ENCODE measurements around the gene GPR61. TPM values are rescaled to one million over a fixed set of nuclear protein-coding genes. Genes with fewer than 3 reads are reported as not detected.
A peak's percentile ranks its signal among the peaks of the same experiment; 100 is the strongest.

The GPR61 gene
- total RNA-seq, 1 donor from 2014 or later = 0.53 TPM

DNA sequence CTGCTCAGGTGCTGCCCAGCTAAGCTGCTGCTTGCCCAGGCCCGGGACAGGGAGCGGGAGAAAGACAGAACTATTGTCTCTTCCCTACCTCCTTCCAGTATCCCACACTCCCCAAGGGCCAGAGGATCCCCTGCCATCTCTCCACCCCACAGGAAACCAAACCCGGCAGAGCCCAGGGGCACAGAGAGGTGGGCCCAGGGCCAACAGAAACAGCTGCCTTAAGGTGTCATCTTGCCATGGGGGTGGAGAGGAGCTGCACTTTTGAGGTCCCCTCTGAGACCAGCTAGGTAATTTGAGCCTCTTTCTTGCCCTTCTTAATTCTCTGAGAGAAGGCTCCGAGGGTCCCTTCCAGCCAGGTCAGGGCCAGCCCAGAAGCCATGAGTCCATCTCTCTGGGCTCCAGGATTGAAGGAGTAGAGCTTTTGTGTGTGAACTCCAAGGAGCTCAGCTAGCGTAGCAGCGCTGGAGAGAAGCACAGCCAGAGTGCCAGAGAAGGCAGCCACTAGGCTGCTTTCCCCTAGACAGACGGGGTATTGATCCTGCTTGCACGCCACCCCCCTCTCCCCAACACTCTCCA, 9.7 kb upstream of the GPR61 start:
- H3K27ac Mint-ChIP-seq = peak overlapping the region; percentile 62
- peaks cover 7% of the 10 kb centered on the region for H3K4me1 Mint-ChIP-seq (ENCODE audit: low read depth)
- DNase-seq (ENCODE audit: low spot score, unreplicated experiment) = no peak
- no peaks in the 10 kb centered on the region for H3K9me3 Mint-ChIP-seq (ENCODE audit: low read depth)
- H3K27me3 Mint-ChIP-seq = peaks cover 33% of the 10 kb centered on the region
- H3K36me3 Mint-ChIP-seq (ENCODE audit: insufficient read depth) = no peaks in the 10 kb centered on the region
- TF ChIP-seq, protein P1, sequence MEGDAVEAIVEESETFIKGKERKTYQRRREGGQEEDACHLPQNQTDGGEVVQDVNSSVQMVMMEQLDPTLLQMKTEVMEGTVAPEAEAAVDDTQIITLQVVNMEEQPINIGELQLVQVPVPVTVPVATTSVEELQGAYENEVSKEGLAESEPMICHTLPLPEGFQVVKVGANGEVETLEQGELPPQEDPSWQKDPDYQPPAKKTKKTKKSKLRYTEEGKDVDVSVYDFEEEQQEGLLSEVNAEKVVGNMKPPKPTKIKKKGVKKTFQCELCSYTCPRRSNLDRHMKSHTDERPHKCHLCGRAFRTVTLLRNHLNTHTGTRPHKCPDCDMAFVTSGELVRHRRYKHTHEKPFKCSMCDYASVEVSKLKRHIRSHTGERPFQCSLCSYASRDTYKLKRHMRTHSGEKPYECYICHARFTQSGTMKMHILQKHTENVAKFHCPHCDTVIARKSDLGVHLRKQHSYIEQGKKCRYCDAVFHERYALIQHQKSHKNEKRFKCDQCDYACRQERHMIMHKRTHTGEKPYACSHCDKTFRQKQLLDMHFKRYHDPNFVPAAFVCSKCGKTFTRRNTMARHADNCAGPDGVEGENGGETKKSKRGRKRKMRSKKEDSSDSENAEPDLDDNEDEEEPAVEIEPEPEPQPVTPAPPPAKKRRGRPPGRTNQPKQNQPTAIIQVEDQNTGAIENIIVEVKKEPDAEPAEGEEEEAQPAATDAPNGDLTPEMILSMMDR (IDR thresholded peaks at IDR 0.05; ENCODE audit: unreplicated experiment) = no peak
- no peak overlapping the region for H3K4me3 Mint-ChIP-seq (ENCODE audit: low read depth)

DNA sequence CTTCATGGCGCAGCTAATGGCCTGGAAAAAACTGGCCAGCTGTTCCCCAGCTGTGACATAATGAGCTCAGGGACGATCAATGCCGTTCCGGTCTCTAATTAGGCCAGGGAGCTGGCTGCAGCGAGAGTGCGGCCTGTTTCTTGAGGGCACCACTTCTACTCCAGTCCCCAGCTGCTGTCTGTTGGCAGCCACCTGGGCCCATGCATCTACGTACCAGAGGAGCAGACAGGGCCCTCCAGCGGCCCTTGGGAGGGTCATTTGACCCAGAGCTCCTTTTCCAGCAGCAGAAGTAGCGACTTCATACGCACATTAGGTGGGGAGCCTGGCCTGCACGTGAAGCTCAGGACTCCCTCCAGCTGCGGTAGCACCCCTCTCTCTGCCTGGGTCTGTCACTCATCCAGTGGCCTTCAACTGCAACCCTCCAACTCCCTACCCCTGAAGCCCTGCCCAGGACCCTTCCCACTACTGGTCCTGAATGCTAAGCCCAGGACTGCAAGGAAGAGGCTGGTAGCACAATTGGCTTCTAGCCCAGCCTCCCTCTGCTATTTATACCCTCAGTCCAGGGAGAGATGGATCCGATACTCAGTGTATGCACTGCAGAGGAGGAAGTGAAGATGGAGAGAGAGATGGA, 9.1 kb upstream of the GPR61 start:
- H3K36me3 Mint-ChIP-seq (ENCODE audit: insufficient read depth) = no peaks in the 10 kb centered on the region
- H3K9me3 Mint-ChIP-seq (ENCODE audit: low read depth) = no peaks in the 10 kb centered on the region
- H3K4me3 Mint-ChIP-seq (ENCODE audit: low read depth) = no peak overlapping the region
- DNase-seq (ENCODE audit: low spot score, unreplicated experiment) = no peak
- H3K27ac Mint-ChIP-seq = peak overlapping the region; percentile 47
- TF ChIP-seq, protein P1 (IDR thresholded peaks at IDR 0.05; ENCODE audit: unreplicated experiment) = no peak
- peaks cover 36% of the 10 kb centered on the region for H3K27me3 Mint-ChIP-seq
- H3K4me1 Mint-ChIP-seq (ENCODE audit: low read depth) = peaks cover 7% of the 10 kb centered on the region

GRCh38 chr1:109531380-109531779, 8.3 kb upstream of the GPR61 start:
- Mint-ChIP-seq H3K27me3 (peaks cover 29% of the 10 kb centered on the region), H3K36me3 (ENCODE audit: insufficient read depth) (no peaks in the 10 kb centered on the region), H3K9me3 (ENCODE audit: low read depth) (no peaks in the 10 kb centered on the region), H3K4me1 (ENCODE audit: low read depth) (peaks cover 7% of the 10 kb centered on the region), H3K4me3 (ENCODE audit: low read depth) (no peak overlapping the region), H3K27ac (no peak overlapping the region)
- TF ChIP-seq, protein P1 (IDR thresholded peaks at IDR 0.05; ENCODE audit: unreplicated experiment) = no peak
- no peak for DNase-seq (ENCODE audit: low spot score, unreplicated experiment)

- Mint-ChIP-seq H3K27me3 (peaks cover 25% of the 10 kb centered on the region), H3K4me1 (ENCODE audit: low read depth) (peaks cover 7% of the 10 kb centered on the region), H3K4me3 (ENCODE audit: low read depth) (no peak overlapping the region), H3K36me3 (ENCODE audit: insufficient read depth) (no peaks in the 10 kb centered on the region), H3K9me3 (ENCODE audit: low read depth) (no peaks in the 10 kb centered on the region), H3K27ac (no peak overlapping the region)
- DNase-seq (ENCODE audit: low spot score, unreplicated experiment) = no peak
- TF ChIP-seq, protein P1 (IDR thresholded peaks at IDR 0.05; ENCODE audit: unreplicated experiment) = no peak
These were observed 7.8 kb upstream of the GPR61 start for GRCh38 chr1:109531826-109532364.

DNA sequence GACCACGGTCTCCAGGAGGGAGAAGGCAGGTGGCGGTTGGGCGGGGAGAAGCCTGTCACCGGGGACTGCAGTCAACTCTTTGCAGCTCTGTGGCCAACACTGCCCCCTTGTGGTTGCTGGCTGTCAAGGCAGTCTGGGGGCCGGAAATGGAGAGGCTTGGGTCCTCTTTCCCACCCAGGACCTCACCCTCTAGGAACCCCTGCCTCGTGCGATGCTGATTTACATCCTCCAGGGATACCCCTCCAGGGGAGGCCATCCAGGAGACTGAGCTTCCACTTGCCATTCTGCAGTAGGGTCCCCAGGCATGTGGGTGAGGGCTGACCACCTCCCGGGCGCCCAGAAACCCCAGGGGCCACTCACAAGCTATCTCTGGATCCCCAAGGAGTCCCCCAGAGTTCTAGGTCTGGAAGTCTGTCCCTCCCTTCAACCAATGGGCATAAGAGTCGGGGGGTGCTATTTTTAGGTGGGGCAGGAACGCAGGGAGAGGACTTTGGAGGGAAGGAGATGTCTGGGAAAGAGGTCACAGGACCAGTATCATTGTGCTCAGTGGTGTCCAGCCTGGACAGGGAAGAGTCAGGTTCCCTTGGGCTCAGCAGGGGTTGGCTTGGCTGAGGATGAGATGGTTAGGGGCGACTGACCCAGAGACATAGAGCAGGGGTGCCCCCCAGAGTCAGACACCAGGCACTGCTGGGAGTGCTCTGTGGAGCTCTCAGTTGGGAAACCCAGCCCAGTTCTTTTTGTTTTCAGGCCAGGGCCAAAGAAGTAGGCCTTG, 7.1 kb upstream of the GPR61 start:
- DNase-seq (ENCODE audit: low spot score, unreplicated experiment) = peak; percentile 90
- TF ChIP-seq, protein P1 (IDR thresholded peaks at IDR 0.05; ENCODE audit: unreplicated experiment) = peak; percentile 91
- H3K27me3 Mint-ChIP-seq = peaks cover 18% of the 10 kb centered on the region
- no peaks in the 10 kb centered on the region for H3K9me3 Mint-ChIP-seq (ENCODE audit: low read depth)
- H3K36me3 Mint-ChIP-seq (ENCODE audit: insufficient read depth) = no peaks in the 10 kb centered on the region
- H3K27ac Mint-ChIP-seq = no peak overlapping the region
- no peak overlapping the region for H3K4me3 Mint-ChIP-seq (ENCODE audit: low read depth)
- H3K4me1 Mint-ChIP-seq (ENCODE audit: low read depth) = peaks cover 7% of the 10 kb centered on the region
